DOHH2 (cell line): ENCODE measurements around the gene KCNQ1.
A peak's percentile ranks its signal among the peaks of the same experiment; 100 is the strongest.

Experiments used
- H3F3A ChIP-seq: fragments of 200-600 bp; sonication (generic), shearing (Covaris generic); 2 replicates; pipeline ENCODE4 v1.6.0; 2016; ENCODE audit warnings: antibody characterized with exemption, mild to moderate bottlenecking; ENCODE audit not compliant: control insufficient read depth, insufficient read depth
- H3K27ac ChIP-seq: fragments of 200-600 bp; sonication (generic); 2 replicates; pipeline ENCODE4 v1.5.1; 2014; ENCODE audit warnings: low read depth, mild to moderate bottlenecking, low read length, moderate library complexity
- H3K27me3 ChIP-seq: fragments of 200-600 bp; sonication (generic); 2 replicates; pipeline ENCODE4 v1.6.1; 2014; ENCODE audit warnings: mild to moderate bottlenecking, low read length, mixed read lengths; ENCODE audit not compliant: control insufficient read depth
- H3K36me3 ChIP-seq: fragments of 200-600 bp; sonication (generic); 2 replicates; pipeline ENCODE4 v1.6.1; 2014; ENCODE audit warnings: mild to moderate bottlenecking, low read length, moderate library complexity, mixed read lengths; ENCODE audit not compliant: control insufficient read depth
- H3K4me1 ChIP-seq: fragments of 200-600 bp; sonication (generic); 2 replicates; pipeline ENCODE4 v1.6.1; 2014; ENCODE audit warnings: mild to moderate bottlenecking, low read length, mixed read lengths; ENCODE audit not compliant: control insufficient read depth
- H3K4me2 ChIP-seq: fragments of 200-600 bp; sonication (generic); 2 replicates; pipeline ENCODE4 v1.6.0; 2014; ENCODE audit warnings: mild to moderate bottlenecking, low read length, moderate library complexity
- H3K4me3 ChIP-seq: fragments of 200-600 bp; sonication (generic); 2 replicates; pipeline ENCODE4 v1.5.1; 2014; ENCODE audit warnings: mild to moderate bottlenecking, low read length, mixed read lengths
- H3K79me2 ChIP-seq: fragments of 200-600 bp; sonication (generic); 2 replicates; pipeline ENCODE4 v1.6.1; 2014; ENCODE audit warnings: mild to moderate bottlenecking, low read length, mixed read lengths; ENCODE audit not compliant: control insufficient read depth
- H3K9me2 ChIP-seq: fragments of 200-600 bp; sonication (generic); replicated peaks from 2 replicates; pipeline ENCODE4 v1.6.1; 2014; ENCODE audit warnings: mild to moderate bottlenecking, low read length, mixed read lengths; ENCODE audit not compliant: control insufficient read depth
- H3K9me3 ChIP-seq: fragments of 200-600 bp; sonication (generic); 2 replicates; pipeline ENCODE4 v1.6.1; 2014; ENCODE audit warnings: antibody characterized with exemption, low read length, mixed read lengths; ENCODE audit not compliant: control insufficient read depth, insufficient read depth
- H4K20me1 ChIP-seq: fragments of 200-600 bp; sonication (generic); 2 replicates; pipeline ENCODE4 v1.6.0; 2014; ENCODE audit warnings: low read depth, mild to moderate bottlenecking, antibody characterized with exemption, low read length, moderate library complexity; ENCODE audit not compliant: control insufficient read depth, insufficient read depth
- CTCF ChIP-seq: fragments of 200-600 bp; sonication (generic); IDR thresholded peaks from one replicate; pipeline ENCODE4 v1.5.1; 2014; ENCODE audit warnings: antibody characterized with exemption, mild to moderate bottlenecking, low read depth, low read length; ENCODE audit not compliant: poor library complexity, severe bottlenecking
- EZH2phosphoT487 ChIP-seq: fragments of 200-600 bp; sonication (generic); IDR thresholded peaks from 2 replicates; pipeline ENCODE4 v1.6.1; 2017; ENCODE audit warnings: borderline replicate concordance, mild to moderate bottlenecking, antibody characterized with exemption, low read length, moderate library complexity, mixed read lengths

KCNQ1 gene

GRCh38 chr11:2413742-2414579 lies 30.8 kb upstream of the KCNQ1 start:
- Histone ChIP-seq H3K27ac (no peak overlapping the region), H3K4me2 (no peak overlapping the region), H3K79me2 (no peaks in the 10 kb centered on the region), H3K4me3 (no peak overlapping the region), H3K36me3 (no peaks in the 10 kb centered on the region), H3K9me3 (no peaks in the 10 kb centered on the region), H3K4me1 (no peaks in the 10 kb centered on the region), H3K27me3 (no peaks in the 10 kb centered on the region), H3F3A (no peaks in the 10 kb centered on the region), H3K9me2 (no peaks in the 10 kb centered on the region), H4K20me1 (no peaks in the 10 kb centered on the region)
- no peak for TF ChIP-seq EZH2phosphoT487
- TF ChIP-seq CTCF, result no peak

GRCh38 chr11:2414616-2415015 lies 30.2 kb upstream of the KCNQ1 start:
- H3K4me2 ChIP-seq, result no peak overlapping the region
- H3K36me3 ChIP-seq, result no peaks in the 10 kb centered on the region
- no peaks in the 10 kb centered on the region for H3K27me3 ChIP-seq
- H3K9me2 ChIP-seq, result no peaks in the 10 kb centered on the region
- H3K4me3 ChIP-seq, result no peak overlapping the region
- no peaks in the 10 kb centered on the region for H3F3A ChIP-seq
- H4K20me1 ChIP-seq, result no peaks in the 10 kb centered on the region
- H3K4me1 ChIP-seq, result no peaks in the 10 kb centered on the region
- no peaks in the 10 kb centered on the region for H3K9me3 ChIP-seq
- no peak overlapping the region for H3K27ac ChIP-seq
- TF ChIP-seq EZH2phosphoT487, result no peak
- H3K79me2 ChIP-seq, result no peaks in the 10 kb centered on the region

- Histone ChIP-seq H3F3A (no peaks in the 10 kb centered on the region), H3K9me3 (no peaks in the 10 kb centered on the region), H3K4me2 (no peak overlapping the region), H3K4me3 (no peak overlapping the region), H3K9me2 (no peaks in the 10 kb centered on the region), H3K27me3 (no peaks in the 10 kb centered on the region), H3K36me3 (no peaks in the 10 kb centered on the region), H4K20me1 (no peaks in the 10 kb centered on the region), H3K27ac (no peak overlapping the region), H3K4me1 (no peaks in the 10 kb centered on the region), H3K79me2 (no peaks in the 10 kb centered on the region)
- TF ChIP-seq CTCF (no peak), EZH2phosphoT487 (no peak)
Observed at GRCh38 chr11:2415171-2415570, 29.6 kb upstream of the KCNQ1 start.

- Histone ChIP-seq H3K27ac (no peak overlapping the region), H3K27me3 (no peaks in the 10 kb centered on the region), H3K4me1 (no peaks in the 10 kb centered on the region), H3K79me2 (no peaks in the 10 kb centered on the region), H3F3A (no peaks in the 10 kb centered on the region), H3K4me2 (no peak overlapping the region), H3K9me3 (no peaks in the 10 kb centered on the region), H3K36me3 (no peaks in the 10 kb centered on the region), H4K20me1 (no peaks in the 10 kb centered on the region), H3K9me2 (no peaks in the 10 kb centered on the region), H3K4me3 (no peak overlapping the region)
- TF ChIP-seq EZH2phosphoT487 (no peak), CTCF (peak; percentile 22)
Observed at GRCh38 chr11:2415601-2416380, 29.0 kb upstream of the KCNQ1 start.
